ENCODE measurements around the gene ELAVL1. TPM values are rescaled to one million over a fixed set of nuclear protein-coding genes. Genes with fewer than 3 reads are reported as not detected.
A peak's percentile ranks its signal among the peaks of the same experiment; 100 is the strongest.

The ELAVL1 gene
- total and polyA plus RNA-seq, 2 experiments from 2014 or later = 81.6 to 143 TPM

DNA sequence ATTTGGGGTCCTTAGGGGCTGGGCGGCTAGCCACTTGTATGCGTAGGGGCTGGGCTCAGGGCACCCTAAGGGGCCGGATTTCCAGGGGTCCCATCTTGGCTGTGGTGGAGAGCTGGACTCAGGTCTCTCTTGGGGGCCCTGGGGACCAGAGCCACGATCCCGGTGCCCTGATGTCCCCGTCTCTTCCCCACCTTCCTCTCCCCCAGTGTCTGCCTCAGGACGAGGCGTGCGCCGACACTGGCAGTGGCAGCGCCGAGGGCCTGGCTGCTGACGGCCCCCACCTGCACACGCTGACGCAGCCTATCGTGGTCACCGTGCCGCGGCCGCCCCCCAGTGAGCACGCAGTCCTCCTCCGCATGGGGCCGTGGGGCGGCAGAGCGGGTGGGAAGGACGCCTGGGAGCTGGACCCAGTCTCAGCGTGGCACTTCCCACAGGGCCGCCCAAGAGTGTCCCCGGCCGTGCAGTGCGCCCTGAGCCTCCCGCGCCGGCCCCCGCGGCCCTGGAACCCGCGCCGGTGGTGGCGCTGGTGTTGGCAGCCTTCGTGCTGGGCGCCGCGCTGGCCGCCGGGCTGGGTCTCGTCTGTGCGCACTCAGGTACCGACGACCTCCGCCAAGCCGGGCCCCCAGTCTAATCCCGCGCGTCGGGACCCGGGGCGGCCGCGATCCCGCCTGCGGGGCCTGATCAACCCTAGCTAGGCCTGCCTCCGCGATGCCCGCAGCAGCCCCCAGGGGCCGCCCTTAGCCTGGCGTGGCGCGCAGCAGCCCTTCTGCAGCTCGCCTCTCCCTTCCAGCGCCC, 88.0 kb downstream of the ELAVL1 start:
- peak; percentile 52 for ATAC-seq
- Histone ChIP-seq H3K4me2 (peak overlapping the region; percentile 91), H3K27ac (ENCODE audit: low read depth) (no peak overlapping the region), H3K4me3 (peak overlapping the region; percentile 64), H3K36me3 (ENCODE audit: insufficient read depth) (no peaks in the 10 kb centered on the region), H4K20me1 (replicated peaks; ENCODE audit: insufficient read depth) (peaks cover 14% of the 10 kb centered on the region; the same call in 1 of the 2 replicates), H3K27me3 (ENCODE audit: insufficient read depth) (peaks cover 57% of the 10 kb centered on the region), H3K4me1 (ENCODE audit: insufficient read depth) (no peaks in the 10 kb centered on the region; the same call in 1 of the 2 replicates), H3K79me2 (replicated peaks; ENCODE audit: insufficient read depth) (no peaks in the 10 kb centered on the region), H3K9me2 (ENCODE audit: insufficient read depth) (no peaks in the 10 kb centered on the region), H3F3A (replicated peaks; ENCODE audit: low read depth) (peaks cover 26% of the 10 kb centered on the region), H2AFZ (peak overlapping the region; percentile 88)
- Mint-ChIP-seq H3K4me1 (peaks cover 15% of the 10 kb centered on the region), H3K4me3 (peak overlapping the region; percentile 85), H3K36me3 (ENCODE audit: low read depth) (peaks cover 12% of the 10 kb centered on the region; the same call in 2 of the 3 replicates), H3K9me3 (peaks cover 2% of the 10 kb centered on the region; the same call in 1 of the 3 replicates), H3K27me3 (ENCODE audit: insufficient read depth, low read depth, poor library complexity) (peaks cover 51% of the 10 kb centered on the region), H3K27ac (no peak overlapping the region)
- TF ChIP-seq EZH2 (IDR thresholded peaks at IDR 0.05; ENCODE audit: low read depth, unreplicated experiment) (peak; percentile 63), CREB1 (CRISPR knock-in tag; IDR thresholded peaks at IDR 0.05; ENCODE audit: low read depth) (0 out of 2 replicates have a peak, but pooled peaks have one; percentile 14)
- TF ChIP-seq, protein P1, sequence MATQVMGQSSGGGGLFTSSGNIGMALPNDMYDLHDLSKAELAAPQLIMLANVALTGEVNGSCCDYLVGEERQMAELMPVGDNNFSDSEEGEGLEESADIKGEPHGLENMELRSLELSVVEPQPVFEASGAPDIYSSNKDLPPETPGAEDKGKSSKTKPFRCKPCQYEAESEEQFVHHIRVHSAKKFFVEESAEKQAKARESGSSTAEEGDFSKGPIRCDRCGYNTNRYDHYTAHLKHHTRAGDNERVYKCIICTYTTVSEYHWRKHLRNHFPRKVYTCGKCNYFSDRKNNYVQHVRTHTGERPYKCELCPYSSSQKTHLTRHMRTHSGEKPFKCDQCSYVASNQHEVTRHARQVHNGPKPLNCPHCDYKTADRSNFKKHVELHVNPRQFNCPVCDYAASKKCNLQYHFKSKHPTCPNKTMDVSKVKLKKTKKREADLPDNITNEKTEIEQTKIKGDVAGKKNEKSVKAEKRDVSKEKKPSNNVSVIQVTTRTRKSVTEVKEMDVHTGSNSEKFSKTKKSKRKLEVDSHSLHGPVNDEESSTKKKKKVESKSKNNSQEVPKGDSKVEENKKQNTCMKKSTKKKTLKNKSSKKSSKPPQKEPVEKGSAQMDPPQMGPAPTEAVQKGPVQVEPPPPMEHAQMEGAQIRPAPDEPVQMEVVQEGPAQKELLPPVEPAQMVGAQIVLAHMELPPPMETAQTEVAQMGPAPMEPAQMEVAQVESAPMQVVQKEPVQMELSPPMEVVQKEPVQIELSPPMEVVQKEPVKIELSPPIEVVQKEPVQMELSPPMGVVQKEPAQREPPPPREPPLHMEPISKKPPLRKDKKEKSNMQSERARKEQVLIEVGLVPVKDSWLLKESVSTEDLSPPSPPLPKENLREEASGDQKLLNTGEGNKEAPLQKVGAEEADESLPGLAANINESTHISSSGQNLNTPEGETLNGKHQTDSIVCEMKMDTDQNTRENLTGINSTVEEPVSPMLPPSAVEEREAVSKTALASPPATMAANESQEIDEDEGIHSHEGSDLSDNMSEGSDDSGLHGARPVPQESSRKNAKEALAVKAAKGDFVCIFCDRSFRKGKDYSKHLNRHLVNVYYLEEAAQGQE (IDR thresholded peaks at IDR 0.05; ENCODE audit: unreplicated experiment) = no peak
- TF ChIP-seq, protein P2, sequence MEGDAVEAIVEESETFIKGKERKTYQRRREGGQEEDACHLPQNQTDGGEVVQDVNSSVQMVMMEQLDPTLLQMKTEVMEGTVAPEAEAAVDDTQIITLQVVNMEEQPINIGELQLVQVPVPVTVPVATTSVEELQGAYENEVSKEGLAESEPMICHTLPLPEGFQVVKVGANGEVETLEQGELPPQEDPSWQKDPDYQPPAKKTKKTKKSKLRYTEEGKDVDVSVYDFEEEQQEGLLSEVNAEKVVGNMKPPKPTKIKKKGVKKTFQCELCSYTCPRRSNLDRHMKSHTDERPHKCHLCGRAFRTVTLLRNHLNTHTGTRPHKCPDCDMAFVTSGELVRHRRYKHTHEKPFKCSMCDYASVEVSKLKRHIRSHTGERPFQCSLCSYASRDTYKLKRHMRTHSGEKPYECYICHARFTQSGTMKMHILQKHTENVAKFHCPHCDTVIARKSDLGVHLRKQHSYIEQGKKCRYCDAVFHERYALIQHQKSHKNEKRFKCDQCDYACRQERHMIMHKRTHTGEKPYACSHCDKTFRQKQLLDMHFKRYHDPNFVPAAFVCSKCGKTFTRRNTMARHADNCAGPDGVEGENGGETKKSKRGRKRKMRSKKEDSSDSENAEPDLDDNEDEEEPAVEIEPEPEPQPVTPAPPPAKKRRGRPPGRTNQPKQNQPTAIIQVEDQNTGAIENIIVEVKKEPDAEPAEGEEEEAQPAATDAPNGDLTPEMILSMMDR (conservative IDR thresholded peaks at IDR 0.05; ENCODE audit: low read depth in 2 of 2) = peak; percentile 59 to 71
- DNase-seq (ENCODE audit: low spot score) = peak; percentile 83

DNA sequence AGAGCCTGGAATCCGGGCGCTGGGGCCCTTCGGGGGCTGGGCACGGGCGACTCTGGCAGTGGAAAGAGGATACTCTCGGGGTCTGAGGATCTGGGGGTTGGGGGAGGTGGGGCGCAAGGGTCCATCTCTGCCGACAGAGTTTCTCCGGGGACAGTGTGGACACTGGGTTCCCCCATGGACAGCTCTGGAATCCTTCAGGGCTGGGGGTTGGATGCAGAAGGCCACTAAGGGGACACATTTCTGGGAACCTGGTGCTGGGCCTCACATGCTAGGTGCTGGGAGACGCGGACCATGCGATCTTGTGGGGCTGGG, 88.5 kb downstream of the ELAVL1 start:
- Histone ChIP-seq H3K4me3 (peak overlapping the region; percentile 64), H3F3A (replicated peaks; ENCODE audit: low read depth) (peaks cover 26% of the 10 kb centered on the region), H4K20me1 (replicated peaks; ENCODE audit: insufficient read depth) (peaks cover 14% of the 10 kb centered on the region; the same call in 1 of the 2 replicates), H3K79me2 (replicated peaks; ENCODE audit: insufficient read depth) (no peaks in the 10 kb centered on the region), H3K36me3 (ENCODE audit: insufficient read depth) (no peaks in the 10 kb centered on the region), H3K27me3 (ENCODE audit: insufficient read depth) (peaks cover 57% of the 10 kb centered on the region), H3K4me1 (ENCODE audit: insufficient read depth) (no peaks in the 10 kb centered on the region; the same call in 1 of the 2 replicates), H3K9me2 (ENCODE audit: insufficient read depth) (no peaks in the 10 kb centered on the region), H3K27ac (ENCODE audit: low read depth) (no peak overlapping the region), H3K4me2 (peak overlapping the region; percentile 91), H2AFZ (peak overlapping the region; percentile 88)
- Mint-ChIP-seq H3K4me3 (peak overlapping the region; percentile 85), H3K27ac (no peak overlapping the region), H3K36me3 (ENCODE audit: low read depth) (peaks cover 10% of the 10 kb centered on the region), H3K9me3 (peaks cover 2% of the 10 kb centered on the region; the same call in 1 of the 3 replicates), H3K27me3 (ENCODE audit: insufficient read depth, low read depth, poor library complexity) (peaks cover 51% of the 10 kb centered on the region), H3K4me1 (peaks cover 15% of the 10 kb centered on the region)
- ATAC-seq (no peak), DNase-seq (ENCODE audit: low spot score) (peak; percentile 47)
- peak; percentile 69 for TF ChIP-seq EZH2 (IDR thresholded peaks at IDR 0.05; ENCODE audit: low read depth, unreplicated experiment)
- TF ChIP-seq, protein P3, sequence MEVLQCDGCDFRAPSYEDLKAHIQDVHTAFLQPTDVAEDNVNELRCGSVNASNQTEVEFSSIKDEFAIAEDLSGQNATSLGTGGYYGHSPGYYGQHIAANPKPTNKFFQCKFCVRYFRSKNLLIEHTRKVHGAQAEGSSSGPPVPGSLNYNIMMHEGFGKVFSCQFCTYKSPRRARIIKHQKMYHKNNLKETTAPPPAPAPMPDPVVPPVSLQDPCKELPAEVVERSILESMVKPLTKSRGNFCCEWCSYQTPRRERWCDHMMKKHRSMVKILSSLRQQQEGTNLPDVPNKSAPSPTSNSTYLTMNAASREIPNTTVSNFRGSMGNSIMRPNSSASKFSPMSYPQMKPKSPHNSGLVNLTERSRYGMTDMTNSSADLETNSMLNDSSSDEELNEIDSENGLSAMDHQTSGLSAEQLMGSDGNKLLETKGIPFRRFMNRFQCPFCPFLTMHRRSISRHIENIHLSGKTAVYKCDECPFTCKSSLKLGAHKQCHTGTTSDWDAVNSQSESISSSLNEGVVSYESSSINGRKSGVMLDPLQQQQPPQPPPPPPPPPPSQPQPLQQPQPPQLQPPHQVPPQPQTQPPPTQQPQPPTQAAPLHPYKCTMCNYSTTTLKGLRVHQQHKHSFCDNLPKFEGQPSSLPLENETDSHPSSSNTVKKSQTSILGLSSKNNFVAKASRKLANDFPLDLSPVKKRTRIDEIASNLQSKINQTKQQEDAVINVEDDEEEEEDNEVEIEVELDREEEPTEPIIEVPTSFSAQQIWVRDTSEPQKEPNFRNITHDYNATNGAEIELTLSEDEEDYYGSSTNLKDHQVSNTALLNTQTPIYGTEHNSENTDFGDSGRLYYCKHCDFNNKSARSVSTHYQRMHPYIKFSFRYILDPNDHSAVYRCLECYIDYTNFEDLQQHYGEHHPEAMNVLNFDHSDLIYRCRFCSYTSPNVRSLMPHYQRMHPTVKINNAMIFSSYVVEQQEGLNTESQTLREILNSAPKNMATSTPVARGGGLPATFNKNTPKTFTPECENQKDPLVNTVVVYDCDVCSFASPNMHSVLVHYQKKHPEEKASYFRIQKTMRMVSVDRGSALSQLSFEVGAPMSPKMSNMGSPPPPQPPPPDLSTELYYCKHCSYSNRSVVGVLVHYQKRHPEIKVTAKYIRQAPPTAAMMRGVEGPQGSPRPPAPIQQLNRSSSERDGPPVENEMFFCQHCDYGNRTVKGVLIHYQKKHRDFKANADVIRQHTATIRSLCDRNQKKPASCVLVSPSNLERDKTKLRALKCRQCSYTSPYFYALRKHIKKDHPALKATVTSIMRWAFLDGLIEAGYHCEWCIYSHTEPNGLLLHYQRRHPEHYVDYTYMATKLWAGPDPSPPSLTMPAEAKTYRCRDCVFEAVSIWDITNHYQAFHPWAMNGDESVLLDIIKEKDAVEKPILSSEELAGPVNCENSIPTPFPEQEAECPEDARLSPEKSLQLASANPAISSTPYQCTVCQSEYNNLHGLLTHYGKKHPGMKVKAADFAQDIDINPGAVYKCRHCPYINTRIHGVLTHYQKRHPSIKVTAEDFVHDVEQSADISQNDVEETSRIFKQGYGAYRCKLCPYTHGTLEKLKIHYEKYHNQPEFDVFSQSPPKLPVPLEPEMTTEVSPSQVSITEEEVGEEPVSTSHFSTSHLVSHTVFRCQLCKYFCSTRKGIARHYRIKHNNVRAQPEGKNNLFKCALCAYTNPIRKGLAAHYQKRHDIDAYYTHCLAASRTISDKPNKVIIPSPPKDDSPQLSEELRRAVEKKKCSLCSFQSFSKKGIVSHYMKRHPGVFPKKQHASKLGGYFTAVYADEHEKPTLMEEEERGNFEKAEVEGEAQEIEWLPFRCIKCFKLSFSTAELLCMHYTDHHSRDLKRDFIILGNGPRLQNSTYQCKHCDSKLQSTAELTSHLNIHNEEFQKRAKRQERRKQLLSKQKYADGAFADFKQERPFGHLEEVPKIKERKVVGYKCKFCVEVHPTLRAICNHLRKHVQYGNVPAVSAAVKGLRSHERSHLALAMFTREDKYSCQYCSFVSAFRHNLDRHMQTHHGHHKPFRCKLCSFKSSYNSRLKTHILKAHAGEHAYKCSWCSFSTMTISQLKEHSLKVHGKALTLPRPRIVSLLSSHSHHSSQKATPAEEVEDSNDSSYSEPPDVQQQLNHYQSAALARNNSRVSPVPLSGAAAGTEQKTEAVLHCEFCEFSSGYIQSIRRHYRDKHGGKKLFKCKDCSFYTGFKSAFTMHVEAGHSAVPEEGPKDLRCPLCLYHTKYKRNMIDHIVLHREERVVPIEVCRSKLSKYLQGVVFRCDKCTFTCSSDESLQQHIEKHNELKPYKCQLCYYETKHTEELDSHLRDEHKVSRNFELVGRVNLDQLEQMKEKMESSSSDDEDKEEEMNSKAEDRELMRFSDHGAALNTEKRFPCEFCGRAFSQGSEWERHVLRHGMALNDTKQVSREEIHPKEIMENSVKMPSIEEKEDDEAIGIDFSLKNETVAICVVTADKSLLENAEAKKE (CRISPR knock-in tag; IDR thresholded peaks at IDR 0.05) = no peak
